ENCODE data around the gene GALNT18. TPM values are rescaled to one million over a fixed set of nuclear protein-coding genes. Genes with fewer than 3 reads are reported as not detected.

GALNT18 gene
- total RNA-seq, 3 donors from 2014 or later (not counting 1 experiment from before 2014, with no cell fraction given): 0.18 to 0.42 (median 0.38) TPM

DNA sequence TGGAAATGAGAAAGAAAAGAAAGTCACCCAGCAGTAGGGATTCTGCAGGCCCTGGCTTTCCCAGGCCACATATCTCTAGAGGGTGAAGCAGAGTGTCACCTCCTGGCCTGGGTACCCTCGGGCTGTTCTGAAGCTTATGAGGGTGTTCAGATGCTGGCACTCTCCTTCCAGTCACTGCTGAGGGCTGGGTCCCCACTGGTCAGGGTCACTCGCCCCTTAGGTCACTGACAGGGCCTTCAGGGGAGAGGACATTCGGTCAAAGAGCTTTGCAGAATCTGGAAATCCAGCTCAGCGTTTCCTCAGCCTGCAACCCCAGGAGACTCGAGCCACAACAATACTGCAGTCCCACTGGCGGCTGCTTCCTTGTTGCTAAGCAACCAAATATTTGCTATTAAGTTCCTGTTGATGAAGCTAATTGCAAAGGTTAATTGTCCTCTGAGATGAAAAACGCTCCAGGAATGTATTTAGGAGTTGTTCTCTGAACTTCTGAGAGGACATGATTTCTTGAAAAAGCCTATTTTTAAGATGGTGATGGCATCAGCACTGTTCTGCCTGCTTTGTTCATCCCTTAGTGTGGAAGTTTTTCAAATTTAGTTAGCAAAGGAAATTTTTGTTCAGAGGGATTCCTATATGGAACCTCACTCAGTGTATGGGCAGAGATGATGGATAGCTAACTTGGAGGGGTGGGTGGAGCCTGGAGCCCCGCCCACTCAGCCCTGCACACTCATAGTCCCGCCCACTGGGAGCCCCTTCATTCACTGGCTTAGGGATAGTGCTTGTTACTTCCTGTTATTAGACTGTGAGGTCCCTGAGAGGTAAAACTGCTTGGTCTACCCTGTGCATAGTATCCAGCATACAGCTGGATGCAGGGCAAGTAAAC is 378.0 kb downstream of the GALNT18 start:
- no peak overlapping the region for H3K4me3 Mint-ChIP-seq
- intact Hi-C loops (cut with micrococcal nuclease): no loop called here

GRCh38 chr11:11243209-11243589 is 378.6 kb downstream of the GALNT18 start:
- TF ChIP-seq, protein P1, sequence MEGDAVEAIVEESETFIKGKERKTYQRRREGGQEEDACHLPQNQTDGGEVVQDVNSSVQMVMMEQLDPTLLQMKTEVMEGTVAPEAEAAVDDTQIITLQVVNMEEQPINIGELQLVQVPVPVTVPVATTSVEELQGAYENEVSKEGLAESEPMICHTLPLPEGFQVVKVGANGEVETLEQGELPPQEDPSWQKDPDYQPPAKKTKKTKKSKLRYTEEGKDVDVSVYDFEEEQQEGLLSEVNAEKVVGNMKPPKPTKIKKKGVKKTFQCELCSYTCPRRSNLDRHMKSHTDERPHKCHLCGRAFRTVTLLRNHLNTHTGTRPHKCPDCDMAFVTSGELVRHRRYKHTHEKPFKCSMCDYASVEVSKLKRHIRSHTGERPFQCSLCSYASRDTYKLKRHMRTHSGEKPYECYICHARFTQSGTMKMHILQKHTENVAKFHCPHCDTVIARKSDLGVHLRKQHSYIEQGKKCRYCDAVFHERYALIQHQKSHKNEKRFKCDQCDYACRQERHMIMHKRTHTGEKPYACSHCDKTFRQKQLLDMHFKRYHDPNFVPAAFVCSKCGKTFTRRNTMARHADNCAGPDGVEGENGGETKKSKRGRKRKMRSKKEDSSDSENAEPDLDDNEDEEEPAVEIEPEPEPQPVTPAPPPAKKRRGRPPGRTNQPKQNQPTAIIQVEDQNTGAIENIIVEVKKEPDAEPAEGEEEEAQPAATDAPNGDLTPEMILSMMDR (IDR thresholded peaks at IDR 0.05): no peak
- no peak overlapping the region for H3K27ac Mint-ChIP-seq

More for the DNA sequence above, 378.0 kb downstream of the GALNT18 start:
- Mint-ChIP-seq H3K9me3 (peaks cover 9 to 11% of the 10 kb centered on the region in 2 donors), H3K36me3 (no peaks in the 10 kb centered on the region), H3K4me1 (peaks cover 0 to 13% of the 10 kb centered on the region in 2 donors), H3K27ac (no peak overlapping the region), H3K27me3 (ENCODE audit: low read depth in 2 of 2) (peaks cover 9 to 12% of the 10 kb centered on the region in 2 donors)
- Histone ChIP-seq H3K36me3 (ENCODE audit: control insufficient read depth, insufficient read depth, low read length) (no peaks in the 10 kb centered on the region), H3K27ac (ENCODE audit: low read length) (no peak overlapping the region), H3K27me3 (ENCODE audit: control insufficient read depth, insufficient read depth, low read length) (no peaks in the 10 kb centered on the region), H3K4me1 (ENCODE audit: control insufficient read depth, insufficient read depth, low read length) (peaks cover 7% of the 10 kb centered on the region), H3K4me3 (ENCODE audit: low read length) (no peak overlapping the region), H3K9me3 (ENCODE audit: control insufficient read depth, insufficient read depth, low read length) (no peaks in the 10 kb centered on the region)
- peak in 1 of 2 donors; percentile 62 for DNase-seq
- ATAC-seq: peak in 2 of 3 donors; percentile 43 to 60
- 27% methylated on average over 9 of the region's 9 CpGs for WGBS (ENCODE audit: insufficient coverage)
- TF ChIP-seq, protein P1 (IDR thresholded peaks at IDR 0.05): no peak

GRCh38 chr11:11241284-11241683 is 380.5 kb downstream of the GALNT18 start:
- H3K27me3 Mint-ChIP-seq (ENCODE audit: low read depth in 2 of 2): peaks cover 11 to 12% of the 10 kb centered on the region in 2 donors
- peaks cover 0 to 2% of the 10 kb centered on the region in 2 donors for H3K4me1 Mint-ChIP-seq
- no peak for DNase-seq
- Histone ChIP-seq H3K4me1 (ENCODE audit: control insufficient read depth, insufficient read depth, low read length) (peaks cover 7% of the 10 kb centered on the region), H3K27me3 (ENCODE audit: control insufficient read depth, insufficient read depth, low read length) (no peaks in the 10 kb centered on the region), H3K4me3 (ENCODE audit: low read length) (no peak overlapping the region), H3K9me3 (ENCODE audit: control insufficient read depth, insufficient read depth, low read length) (no peaks in the 10 kb centered on the region), H3K36me3 (ENCODE audit: control insufficient read depth, insufficient read depth, low read length) (no peaks in the 10 kb centered on the region), H3K27ac (ENCODE audit: low read length) (no peak overlapping the region)
- H3K4me3 Mint-ChIP-seq: no peak overlapping the region
- no peaks in the 10 kb centered on the region for H3K36me3 Mint-ChIP-seq
- H3K27ac Mint-ChIP-seq: no peak overlapping the region
- peaks cover under 1 to 2% of the 10 kb centered on the region in 2 donors for H3K9me3 Mint-ChIP-seq
- ATAC-seq: no peak
- TF ChIP-seq, protein P1 (IDR thresholded peaks at IDR 0.05): no peak
- intact Hi-C loops (cut with micrococcal nuclease): no loop called here
- WGBS (ENCODE audit: insufficient coverage): 92% methylated on average over 2 of the region's 2 CpGs

More at GRCh38 chr11:11243209-11243589, 378.6 kb downstream of the GALNT18 start:
- H3K4me1 ChIP-seq (ENCODE audit: control insufficient read depth, insufficient read depth, low read length): peaks cover 7% of the 10 kb centered on the region
- WGBS (ENCODE audit: insufficient coverage): 92% methylated on average over 5 of the region's 6 CpGs
- peaks cover 0 to 13% of the 10 kb centered on the region in 2 donors for H3K4me1 Mint-ChIP-seq
- no peak overlapping the region for H3K4me3 ChIP-seq (ENCODE audit: low read length)
- no peak overlapping the region for H3K4me3 Mint-ChIP-seq
- no peak for DNase-seq
- H3K36me3 ChIP-seq (ENCODE audit: control insufficient read depth, insufficient read depth, low read length): no peaks in the 10 kb centered on the region
- no peaks in the 10 kb centered on the region for H3K36me3 Mint-ChIP-seq
- H3K9me3 ChIP-seq (ENCODE audit: control insufficient read depth, insufficient read depth, low read length): no peaks in the 10 kb centered on the region
- peaks cover 9 to 11% of the 10 kb centered on the region in 2 donors for H3K9me3 Mint-ChIP-seq
- H3K27me3 Mint-ChIP-seq (ENCODE audit: low read depth in 2 of 2): peaks cover 9 to 12% of the 10 kb centered on the region in 2 donors
- H3K27ac ChIP-seq (ENCODE audit: low read length): no peak overlapping the region
- no peak for ATAC-seq
- H3K27me3 ChIP-seq (ENCODE audit: control insufficient read depth, insufficient read depth, low read length): no peaks in the 10 kb centered on the region
- intact Hi-C loops (cut with micrococcal nuclease): no loop called here

Data from natural killer cell (primary cell).